ENCODE results near the gene GP1BA.

GP1BA gene

GRCh38 chr17:4944554-4945175 lies 12.6 kb downstream of the GP1BA start:
- Histone ChIP-seq H3K4me2 (ENCODE audit: low read length) (peak overlapping the region; percentile 94), H3K9me2 (replicated peaks; ENCODE audit: control insufficient read depth, low read length) (no peaks in the 10 kb centered on the region), H3K27me3 (ENCODE audit: control insufficient read depth, low read length) (no peaks in the 10 kb centered on the region), H3F3A (ENCODE audit: control insufficient read depth, insufficient read depth) (peaks cover 71% of the 10 kb centered on the region), H3K4me1 (ENCODE audit: control insufficient read depth, low read length) (peaks cover 61% of the 10 kb centered on the region), H4K20me1 (ENCODE audit: control insufficient read depth, insufficient read depth, low read depth, low read length) (peaks cover 13% of the 10 kb centered on the region; the same call in 1 of the 2 replicates), H3K36me3 (ENCODE audit: control insufficient read depth, low read length) (peaks cover 81% of the 10 kb centered on the region), H3K4me3 (ENCODE audit: low read length) (peak overlapping the region; percentile 50), H3K9me3 (ENCODE audit: control insufficient read depth, insufficient read depth, low read length) (no peaks in the 10 kb centered on the region), H3K27ac (ENCODE audit: low read depth, low read length) (peak overlapping the region; percentile 99), H3K79me2 (ENCODE audit: control insufficient read depth, low read length) (peaks cover 80% of the 10 kb centered on the region)
- TF ChIP-seq EZH2phosphoT487 (IDR thresholded peaks at IDR 0.05; ENCODE audit: borderline replicate concordance, low read length): no peak
- no peak for TF ChIP-seq CTCF (IDR thresholded peaks at IDR 0.05; ENCODE audit: low read depth, low read length, poor library complexity, severe bottlenecking)

- Histone ChIP-seq H3F3A (ENCODE audit: control insufficient read depth, insufficient read depth) (peaks cover 69% of the 10 kb centered on the region), H3K4me3 (ENCODE audit: low read length) (peak overlapping the region; percentile 50), H3K27ac (ENCODE audit: low read depth, low read length) (peak overlapping the region; percentile 99), H3K4me2 (ENCODE audit: low read length) (peak overlapping the region; percentile 94), H4K20me1 (ENCODE audit: control insufficient read depth, insufficient read depth, low read depth, low read length) (peaks cover 13% of the 10 kb centered on the region; the same call in 1 of the 2 replicates), H3K79me2 (ENCODE audit: control insufficient read depth, low read length) (peaks cover 83% of the 10 kb centered on the region), H3K9me3 (ENCODE audit: control insufficient read depth, insufficient read depth, low read length) (no peaks in the 10 kb centered on the region), H3K9me2 (replicated peaks; ENCODE audit: control insufficient read depth, low read length) (no peaks in the 10 kb centered on the region), H3K27me3 (ENCODE audit: control insufficient read depth, low read length) (no peaks in the 10 kb centered on the region), H3K4me1 (ENCODE audit: control insufficient read depth, low read length) (peaks cover 65% of the 10 kb centered on the region), H3K36me3 (ENCODE audit: control insufficient read depth, low read length) (peaks cover 80% of the 10 kb centered on the region)
- no peak for TF ChIP-seq CTCF (IDR thresholded peaks at IDR 0.05; ENCODE audit: low read depth, low read length, poor library complexity, severe bottlenecking)
- no peak for TF ChIP-seq EZH2phosphoT487 (IDR thresholded peaks at IDR 0.05; ENCODE audit: borderline replicate concordance, low read length)
Measured at GRCh38 chr17:4945176-4945943, 13.3 kb downstream of the GP1BA start.

DNA sequence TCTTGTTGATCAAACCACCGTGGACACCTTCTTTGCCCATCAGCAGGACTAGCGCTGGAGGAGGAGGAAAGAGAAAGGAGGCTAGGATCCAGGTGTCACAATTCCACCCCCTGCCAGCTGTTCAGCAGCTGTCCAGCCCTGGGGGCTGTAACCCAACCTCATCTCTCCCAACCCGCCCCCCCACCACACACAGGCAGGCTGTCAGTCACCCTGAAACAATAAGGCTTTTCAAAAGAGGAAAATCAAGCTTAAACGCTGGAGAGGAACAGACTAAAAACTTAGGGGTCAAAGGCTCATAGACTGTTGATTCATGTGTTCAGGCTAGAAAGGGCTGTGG lies 13.8 kb downstream of the GP1BA start:
- Histone ChIP-seq H3K9me3 (ENCODE audit: control insufficient read depth, insufficient read depth, low read length) (no peaks in the 10 kb centered on the region), H3K36me3 (ENCODE audit: control insufficient read depth, low read length) (peaks cover 75% of the 10 kb centered on the region), H3K79me2 (ENCODE audit: control insufficient read depth, low read length) (peaks cover 83% of the 10 kb centered on the region), H3K4me3 (ENCODE audit: low read length) (peak overlapping the region; percentile 93), H3F3A (ENCODE audit: control insufficient read depth, insufficient read depth) (peaks cover 67% of the 10 kb centered on the region), H3K27ac (ENCODE audit: low read depth, low read length) (peak overlapping the region; percentile 99), H3K4me2 (ENCODE audit: low read length) (peak overlapping the region; percentile 94), H4K20me1 (ENCODE audit: control insufficient read depth, insufficient read depth, low read depth, low read length) (peaks cover 13% of the 10 kb centered on the region; the same call in 1 of the 2 replicates), H3K9me2 (replicated peaks; ENCODE audit: control insufficient read depth, low read length) (no peaks in the 10 kb centered on the region), H3K27me3 (ENCODE audit: control insufficient read depth, low read length) (no peaks in the 10 kb centered on the region), H3K4me1 (ENCODE audit: control insufficient read depth, low read length) (peaks cover 70% of the 10 kb centered on the region)
- TF ChIP-seq CTCF (IDR thresholded peaks at IDR 0.05; ENCODE audit: low read depth, low read length, poor library complexity, severe bottlenecking): no peak
- no peak for TF ChIP-seq EZH2phosphoT487 (IDR thresholded peaks at IDR 0.05; ENCODE audit: borderline replicate concordance, low read length)
